GM19463 (cell line): Measurements from ENCODE around the gene GRK3.

Experiments used
- ATAC-seq: cut with Tn5 transposase; IDR thresholded peaks from one replicate; pipeline ENCODE4 v1.9.1; 2021; ENCODE audit warnings: mild to moderate bottlenecking, moderate library complexity; ENCODE audit not compliant: unreplicated experiment

The GRK3 gene

DNA sequence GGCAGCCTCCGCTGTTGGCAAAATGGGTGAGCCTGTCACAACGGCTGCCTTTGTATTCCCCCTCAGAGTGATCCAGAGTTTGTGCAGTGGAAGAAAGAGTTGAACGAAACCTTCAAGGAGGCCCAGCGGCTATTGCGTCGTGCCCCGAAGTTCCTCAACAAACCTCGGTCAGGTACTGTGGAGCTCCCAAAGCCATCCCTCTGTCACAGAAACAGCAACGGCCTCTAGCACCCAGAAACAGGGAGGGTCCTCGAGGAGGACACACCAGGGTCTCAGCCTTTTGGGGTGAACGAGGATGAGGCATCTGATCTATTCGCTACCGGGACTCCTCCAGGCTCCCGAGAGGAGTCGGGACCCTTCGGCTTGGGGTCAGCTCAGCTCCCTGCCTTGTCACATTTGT is 157.7 kb downstream of the GRK3 start:
- ATAC-seq: no peak

- no peak for ATAC-seq
Observed at GRCh38 chr22:25722626-25723025, 158.2 kb downstream of the GRK3 start.

DNA sequence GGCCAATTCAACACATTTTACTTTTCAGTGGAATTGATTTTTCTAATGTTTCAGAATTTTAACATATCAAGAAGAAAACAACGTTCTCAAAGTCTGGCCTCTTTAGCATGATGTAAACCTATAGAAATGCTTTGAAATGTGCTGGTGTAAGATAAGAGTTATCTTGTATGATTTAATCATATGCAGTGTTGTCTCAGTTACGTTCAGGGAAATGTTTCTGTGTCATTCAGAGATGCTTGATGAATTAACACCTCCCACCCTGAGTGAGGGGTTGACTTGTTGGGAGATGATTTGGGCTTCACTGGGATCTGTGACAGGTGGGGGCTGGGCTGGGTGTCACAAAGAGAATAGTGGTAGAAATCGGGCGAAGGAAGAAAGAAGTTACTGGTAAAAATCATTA is 161.8 kb downstream of the GRK3 start:
- ATAC-seq: no peak

DNA sequence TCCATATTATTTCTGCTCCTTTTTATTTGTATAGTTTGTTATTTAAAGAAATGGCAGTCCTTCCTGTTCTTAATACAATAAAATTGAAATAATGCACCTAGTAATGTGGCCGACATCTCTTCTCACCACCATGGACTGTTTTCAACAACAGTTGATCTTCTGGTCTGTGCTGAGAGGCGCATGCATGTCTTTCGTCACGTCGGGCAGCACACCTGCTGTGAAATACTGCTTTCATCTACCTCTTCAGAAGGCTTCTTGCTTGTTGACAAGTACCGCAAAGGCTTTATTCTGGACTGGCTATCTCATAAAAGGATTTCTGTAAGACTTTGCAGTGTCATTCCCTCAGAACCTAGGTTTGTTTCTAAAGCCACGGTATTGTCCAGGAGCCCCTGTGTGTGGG is 163.6 kb downstream of the GRK3 start:
- ATAC-seq: no peak

- no peak for ATAC-seq
Observed at GRCh38 chr22:25729016-25729995, 164.8 kb downstream of the GRK3 start.

DNA sequence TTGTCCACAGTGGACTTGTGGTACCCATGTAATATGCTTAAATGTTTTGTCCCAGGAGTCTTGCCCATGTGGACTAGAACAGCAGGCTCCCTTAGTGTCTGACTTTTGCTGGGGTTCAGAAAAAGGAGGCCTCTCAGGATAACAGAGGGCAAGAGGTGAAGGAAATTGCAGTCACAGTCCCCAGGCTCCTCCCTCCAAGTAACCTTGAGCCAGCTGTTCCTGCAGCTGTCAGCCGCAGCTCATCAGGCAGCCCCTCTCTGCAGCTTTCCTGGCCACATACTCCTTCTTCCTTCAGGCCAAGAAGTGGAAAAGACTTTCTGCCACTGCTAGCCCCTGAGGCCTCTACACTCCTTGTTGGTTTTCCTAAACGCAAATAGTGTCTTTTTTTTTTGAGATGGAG is 171.2 kb downstream of the GRK3 start:
- no peak for ATAC-seq

GRCh38 chr22:25736378-25737011 is 172.0 kb downstream of the GRK3 start:
- no peak for ATAC-seq

GRCh38 chr22:25739659-25740344 is 175.3 kb downstream of the GRK3 start:
- ATAC-seq: no peak

GRCh38 chr22:25741692-25742626 is 177.5 kb downstream of the GRK3 start, which contains the start of gene MYO18B:
TSS of gene MYO18B (plus strand) at chr22:25742188. CDS start at chr22:25761093, 18,905 bp downstream.
- no peak for ATAC-seq

DNA sequence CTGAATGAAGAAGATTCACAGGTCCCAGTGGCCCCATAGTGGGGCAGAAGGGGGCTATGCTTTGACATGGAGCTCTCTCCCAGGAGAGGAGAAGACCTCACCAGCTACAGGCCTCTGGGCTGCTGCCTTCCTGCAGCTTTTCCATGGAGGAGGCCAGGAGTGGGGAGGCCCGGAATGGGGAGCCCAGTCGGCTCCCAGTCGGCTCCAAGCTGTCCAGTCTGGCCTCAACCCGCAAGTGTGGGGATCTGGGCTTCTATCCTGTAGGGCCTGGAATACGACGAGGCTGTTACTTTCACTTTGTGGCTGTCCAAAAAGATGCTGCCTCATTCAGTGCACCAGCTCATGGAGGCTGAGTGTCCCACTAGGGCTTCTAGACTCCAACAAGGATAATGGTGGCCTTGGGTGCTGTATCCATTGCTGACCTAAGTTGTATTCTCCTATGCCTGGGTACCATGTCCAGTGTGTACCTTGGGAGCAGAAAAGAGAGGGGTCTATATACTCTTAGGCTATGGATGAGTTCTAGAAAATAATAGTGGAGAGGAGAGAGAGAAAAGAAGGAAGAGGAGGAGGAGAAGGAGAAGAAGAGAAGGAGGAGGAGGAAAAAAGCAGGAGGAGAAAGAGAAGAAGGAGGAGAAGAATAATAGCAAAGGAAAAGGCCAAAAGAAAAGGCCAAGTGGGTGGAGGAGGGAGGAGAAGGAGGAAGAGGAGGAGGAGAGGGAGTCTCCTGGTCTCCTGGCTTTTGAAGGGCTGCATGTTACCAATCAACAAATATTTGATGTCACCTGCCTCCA is 178.6 kb downstream of the GRK3 start:
- ATAC-seq: no peak

DNA sequence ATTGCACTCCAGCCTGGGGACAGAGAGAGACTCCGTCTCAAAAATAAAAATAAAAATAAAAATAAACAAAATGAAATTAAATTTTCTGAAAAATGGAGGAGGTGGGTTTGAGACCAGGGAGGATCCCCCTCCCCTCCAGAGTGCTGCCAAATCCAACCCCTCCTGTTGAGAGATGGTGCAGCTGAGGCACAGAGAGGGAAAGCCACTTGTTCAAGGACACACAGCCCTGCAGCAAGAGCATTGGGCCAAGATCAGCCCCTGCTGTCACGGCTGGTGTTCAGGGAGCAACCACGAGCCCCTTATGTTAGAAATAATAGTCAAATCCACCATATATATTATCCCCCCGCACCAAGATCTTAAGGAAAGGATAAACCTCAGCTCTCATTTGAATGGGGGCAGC is 180.2 kb downstream of the GRK3 start:
- no peak for ATAC-seq

GRCh38 chr22:25745341-25746011 is 181.0 kb downstream of the GRK3 start:
- no peak for ATAC-seq

- no peak for ATAC-seq
Observed at GRCh38 chr22:25746012-25746373, 181.5 kb downstream of the GRK3 start.

- no peak for ATAC-seq
Observed at GRCh38 chr22:25747245-25747944, 182.9 kb downstream of the GRK3 start.

- ATAC-seq: no peak
Observed at GRCh38 chr22:25748140-25748539, 183.7 kb downstream of the GRK3 start.

GRCh38 chr22:25748704-25749103 is 184.2 kb downstream of the GRK3 start:
- ATAC-seq: no peak

DNA sequence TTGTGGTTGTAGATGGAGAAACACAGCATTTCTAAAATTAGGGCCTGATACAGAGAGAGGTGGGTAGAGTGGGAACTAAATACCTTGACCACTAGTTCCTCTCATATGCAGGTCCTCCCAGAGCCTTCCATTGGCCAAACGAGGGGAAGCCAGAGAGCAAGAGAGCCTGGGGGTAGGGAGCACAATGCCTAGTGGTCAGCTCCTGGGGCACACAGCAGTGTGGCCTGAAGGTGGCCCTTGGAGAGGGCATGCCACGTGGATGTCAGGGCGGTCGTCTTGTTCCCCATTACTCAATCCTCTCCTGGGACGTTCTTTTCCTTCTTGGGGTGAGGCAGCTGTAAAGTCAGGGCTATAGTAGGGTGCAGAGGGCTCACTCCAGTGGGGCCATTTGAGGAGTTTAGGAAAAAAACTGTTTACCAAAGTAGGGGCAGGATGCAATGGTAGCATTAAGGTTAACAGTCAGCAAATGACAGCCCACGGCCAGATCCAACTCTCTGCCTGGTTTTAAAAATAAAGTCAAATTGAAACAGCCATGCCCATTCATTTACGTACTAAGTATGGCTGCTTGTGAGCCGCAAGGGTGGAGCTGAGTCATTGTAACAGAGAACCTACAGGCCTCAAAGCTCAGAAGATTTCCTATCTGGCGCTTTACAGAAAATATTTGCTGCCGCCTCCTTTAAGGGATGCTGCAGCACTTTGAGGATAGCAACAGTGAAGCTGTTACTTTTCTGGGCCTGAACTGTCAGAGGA is 185.1 kb downstream of the GRK3 start:
- ATAC-seq: peak; percentile 51
